ENCODE results near the gene AIG1. TPM values are rescaled to one million over a fixed set of nuclear protein-coding genes. Genes with fewer than 3 reads are reported as not detected.

The AIG1 gene
- total RNA-seq, 8 experiments from 2014 or later: 21.8 to 73.5 (median 29.5) TPM

- ATAC-seq (replicated peaks in 6 of 8): peak in 6 of 8 experiments; percentile 46 to 100 (median 99)
- WGBS, 10 experiments: 0 to 92% (median 57%) methylated on average over 1 to 2 of the region's 2 CpGs; no CpG with 5 or more reads in 3 of the 10 experiments
Observed at GRCh38 chr6:143205991-143206390, 145.3 kb downstream of the AIG1 start.

GRCh38 chr6:143206550-143206949 is 145.9 kb downstream of the AIG1 start:
- ATAC-seq (replicated peaks in 6 of 8): no peak
- Histone ChIP-seq H3K4me1 (replicated peaks in 1 of 2) (peaks cover 11 to 14% of the 10 kb centered on the region in 2 donors), H3K27ac (no peak overlapping the region), H3K4me3 (no peak overlapping the region)
- in situ Hi-C loops (cut with MboI; ENCODE audit: low pct_unique_long_range_greater_than_20kb in 2 of 9, low sequenced_read_pairs in 9 of 9, unreplicated experiment in 9 of 9): no loop called here
- WGBS, 10 experiments: 50 to 100% (median 100%) methylated on average over 1 of the region's 1 CpG; no CpG with 5 or more reads in 3 of the 10 experiments

More at GRCh38 chr6:143205991-143206390, 145.3 kb downstream of the AIG1 start:
- Histone ChIP-seq H3K4me3 (no peak overlapping the region), H3K4me1 (replicated peaks in 1 of 2) (peaks cover 11 to 14% of the 10 kb centered on the region in 2 donors), H3K27ac (no peak overlapping the region)
- in situ Hi-C loops (cut with MboI; ENCODE audit: low pct_unique_long_range_greater_than_20kb in 2 of 9, low sequenced_read_pairs in 9 of 9, unreplicated experiment in 9 of 9): no loop called here

DNA sequence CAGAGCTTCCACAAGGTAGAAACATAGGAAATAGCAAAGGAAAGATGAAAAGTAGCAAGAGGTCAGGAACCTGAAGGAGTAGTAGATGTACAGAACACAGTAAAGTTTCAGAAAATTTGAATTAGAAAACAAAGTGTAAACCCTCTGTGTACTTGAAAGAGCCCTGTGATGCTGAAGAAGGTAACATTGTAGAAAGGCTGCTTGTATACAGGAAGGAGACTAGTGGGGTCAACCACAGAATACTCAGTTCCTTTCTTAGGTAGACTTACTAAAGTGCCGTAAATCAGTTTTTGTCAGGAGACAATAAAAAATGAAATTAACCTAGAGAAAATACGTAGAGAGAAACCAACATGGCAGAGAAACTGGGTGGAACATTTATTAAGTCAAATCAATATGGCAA is 149.7 kb downstream of the AIG1 start:
- Histone ChIP-seq H3K4me3 (no peak overlapping the region), H3K4me1 (replicated peaks in 1 of 2) (peaks cover 11 to 12% of the 10 kb centered on the region in 2 donors), H3K27ac (no peak overlapping the region)
- in situ Hi-C loops (cut with MboI; ENCODE audit: low pct_unique_long_range_greater_than_20kb in 2 of 9, low sequenced_read_pairs in 9 of 9, unreplicated experiment in 9 of 9): no loop called here
- 80 to 100% (median 100%) methylated on average over 1 to 2 of the region's 2 CpGs; no CpG with 5 or more reads in 1 of the 10 experiments for WGBS, 10 experiments
- ATAC-seq (replicated peaks in 6 of 8): no peak

DNA sequence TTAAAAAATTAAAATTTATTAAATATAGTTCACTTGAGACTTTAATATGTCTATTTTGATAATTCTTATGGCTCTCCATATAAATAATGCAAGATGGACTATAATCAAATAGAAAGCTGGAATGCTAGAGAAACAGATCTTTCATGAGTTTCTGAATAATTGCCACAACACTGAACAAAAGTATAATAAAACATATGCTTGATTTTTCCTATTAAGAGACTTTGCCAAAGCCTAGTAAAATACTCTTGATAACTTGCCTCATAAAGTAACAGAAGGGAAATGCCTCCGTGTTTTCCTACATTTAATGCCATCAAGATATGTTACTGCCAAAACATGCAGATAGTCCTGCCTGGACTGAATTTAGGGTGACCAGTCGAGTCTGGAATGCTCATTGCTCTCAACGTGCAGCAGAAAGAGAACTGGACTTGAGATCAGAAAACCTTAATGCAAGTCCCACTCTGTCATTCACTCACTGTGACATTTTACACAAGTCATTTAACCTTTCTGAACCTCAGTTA is 153.2 kb downstream of the AIG1 start:
- in situ Hi-C loops (cut with MboI; ENCODE audit: low pct_unique_long_range_greater_than_20kb in 2 of 9, low sequenced_read_pairs in 9 of 9, unreplicated experiment in 9 of 9): no loop called here
- no peak overlapping the region for H3K27ac ChIP-seq
- no peak overlapping the region for H3K4me3 ChIP-seq
- no peaks in the 10 kb centered on the region for H3K4me1 ChIP-seq (replicated peaks in 1 of 2)
- no peak for ATAC-seq (replicated peaks in 6 of 8)
- 18 to 94% (median 33%) methylated on average over 1 to 3 of the region's 3 CpGs; no CpG with 5 or more reads in 3 of the 10 experiments for whole genome bisulfite sequencing, 10 experiments

DNA sequence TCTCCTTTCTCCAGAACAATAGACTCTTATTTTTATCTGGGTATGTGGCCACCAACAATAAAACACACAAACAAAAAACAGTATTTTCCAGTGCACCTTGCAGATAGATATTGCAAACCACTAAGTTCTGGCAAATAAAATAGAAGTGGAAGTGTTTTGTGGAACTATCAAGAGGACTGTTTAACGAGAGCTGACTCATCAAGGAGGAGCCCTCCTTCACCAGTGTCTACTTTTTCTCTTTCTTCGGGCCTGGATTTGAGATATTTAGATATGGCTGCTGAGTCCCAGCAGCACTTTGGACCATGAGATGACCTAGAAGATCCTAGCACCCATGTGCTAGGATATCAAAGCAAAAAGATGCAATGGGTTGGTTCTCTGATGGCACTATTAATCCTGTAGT is 154.7 kb downstream of the AIG1 start:
- in situ Hi-C loops (cut with MboI; ENCODE audit: low pct_unique_long_range_greater_than_20kb in 2 of 9, low sequenced_read_pairs in 9 of 9, unreplicated experiment in 9 of 9): no loop called here
- 17 to 100% (median 83%) methylated on average over 1 to 2 of the region's 2 CpGs; no CpG with 5 or more reads in 2 of the 10 experiments for WGBS, 10 experiments
- Histone ChIP-seq H3K4me1 (replicated peaks in 1 of 2) (no peaks in the 10 kb centered on the region), H3K4me3 (no peak overlapping the region), H3K27ac (no peak overlapping the region)
- ATAC-seq (replicated peaks in 6 of 8): peak in 2 of 8 experiments; percentile 23 to 31

DNA sequence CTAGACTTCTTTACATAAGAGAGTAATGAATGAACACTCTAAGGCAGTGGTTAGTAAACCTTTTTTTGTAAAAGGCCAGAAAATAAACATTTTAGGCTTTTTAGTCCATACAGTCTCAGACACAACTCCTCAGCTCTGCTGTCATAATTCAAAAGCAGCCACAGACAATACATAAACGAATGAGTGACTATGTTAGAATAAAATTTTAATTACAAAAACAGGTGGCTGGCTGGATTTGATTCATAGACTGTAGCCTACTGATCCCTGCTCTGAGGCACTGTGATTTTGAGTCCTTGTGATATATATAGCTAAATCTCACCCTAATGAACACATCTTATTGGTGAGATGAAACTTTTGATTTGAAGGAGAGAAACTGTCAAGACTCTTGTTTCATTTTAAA is 155.1 kb downstream of the AIG1 start:
- 0 to 83% (median 35%) methylated on average over 1 of the region's 1 CpG; no CpG with 5 or more reads in 2 of the 10 experiments for WGBS, 10 experiments
- H3K4me3 ChIP-seq: no peak overlapping the region
- H3K27ac ChIP-seq: no peak overlapping the region
- no peak for ATAC-seq (replicated peaks in 6 of 8)
- no peaks in the 10 kb centered on the region for H3K4me1 ChIP-seq (replicated peaks in 1 of 2)
- in situ Hi-C loops (cut with MboI; ENCODE audit: low pct_unique_long_range_greater_than_20kb in 2 of 9, low sequenced_read_pairs in 9 of 9, unreplicated experiment in 9 of 9): no loop called here

GRCh38 chr6:143218233-143218632 is 157.5 kb downstream of the AIG1 start:
- no peak overlapping the region for H3K27ac ChIP-seq
- H3K4me1 ChIP-seq (replicated peaks in 1 of 2): no peaks in the 10 kb centered on the region
- WGBS, 10 experiments: 68 to 100% (median 88%) methylated on average over 2 to 5 of the region's 5 CpGs; no CpG with 5 or more reads in 1 of the 10 experiments
- in situ Hi-C loops (cut with MboI; ENCODE audit: low pct_unique_long_range_greater_than_20kb in 2 of 9, low sequenced_read_pairs in 9 of 9, unreplicated experiment in 9 of 9): no loop called here
- no peak overlapping the region for H3K4me3 ChIP-seq
- no peak for ATAC-seq (replicated peaks in 6 of 8)

GRCh38 chr6:143221698-143222097 is 161.0 kb downstream of the AIG1 start:
- Histone ChIP-seq H3K4me1 (replicated peaks in 1 of 2) (peaks cover 0 to 2% of the 10 kb centered on the region in 2 donors), H3K4me3 (no peak overlapping the region), H3K27ac (no peak overlapping the region)
- WGBS, 10 experiments: 64 to 100% (median 83%) methylated on average over 1 to 5 of the region's 5 CpGs; no CpG with 5 or more reads in 1 of the 10 experiments
- no peak for ATAC-seq (replicated peaks in 6 of 8)
- in situ Hi-C loops (cut with MboI; ENCODE audit: low pct_unique_long_range_greater_than_20kb in 2 of 9, low sequenced_read_pairs in 9 of 9, unreplicated experiment in 9 of 9): no loop called here

DNA sequence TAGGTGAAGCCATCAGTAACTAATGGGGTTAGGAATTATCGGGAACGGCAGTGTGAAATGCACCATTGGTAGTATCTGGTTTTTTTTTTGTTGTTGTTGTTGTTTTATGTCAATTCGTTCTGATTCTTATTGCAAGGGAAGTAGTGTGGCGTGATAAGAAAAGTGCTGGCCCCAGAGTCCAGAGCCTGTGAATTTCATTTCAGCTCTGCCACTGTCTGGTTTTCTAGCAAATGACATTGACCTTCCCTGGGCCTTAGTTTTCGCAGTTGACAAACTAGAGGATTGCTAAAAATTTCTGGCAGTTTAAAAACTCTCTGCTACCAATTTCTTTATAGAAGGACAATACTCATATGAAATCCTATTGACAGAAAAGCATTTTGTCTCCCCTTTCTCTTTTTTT is 161.6 kb downstream of the AIG1 start:
- H3K27ac ChIP-seq: no peak overlapping the region
- 44 to 100% (median 83%) methylated on average over 1 to 5 of the region's 5 CpGs for WGBS, 10 experiments
- peaks cover 0 to 2% of the 10 kb centered on the region in 2 donors for H3K4me1 ChIP-seq (replicated peaks in 1 of 2)
- no peak for ATAC-seq (replicated peaks in 6 of 8)
- H3K4me3 ChIP-seq: no peak overlapping the region
- in situ Hi-C loops (cut with MboI; ENCODE audit: low pct_unique_long_range_greater_than_20kb in 2 of 9, low sequenced_read_pairs in 9 of 9, unreplicated experiment in 9 of 9): no loop called here

GRCh38 chr6:143222801-143223231 is 162.1 kb downstream of the AIG1 start:
- ATAC-seq (replicated peaks in 6 of 8): no peak
- no peak overlapping the region for H3K4me3 ChIP-seq
- WGBS, 10 experiments: 9 to 100% (median 60%) methylated on average over 1 to 2 of the region's 2 CpGs; no CpG with 5 or more reads in 1 of the 10 experiments
- peaks cover 0 to 2% of the 10 kb centered on the region in 2 donors for H3K4me1 ChIP-seq (replicated peaks in 1 of 2)
- H3K27ac ChIP-seq: no peak overlapping the region
- in situ Hi-C loops (cut with MboI; ENCODE audit: low pct_unique_long_range_greater_than_20kb in 2 of 9, low sequenced_read_pairs in 9 of 9, unreplicated experiment in 9 of 9): no loop called here

DNA sequence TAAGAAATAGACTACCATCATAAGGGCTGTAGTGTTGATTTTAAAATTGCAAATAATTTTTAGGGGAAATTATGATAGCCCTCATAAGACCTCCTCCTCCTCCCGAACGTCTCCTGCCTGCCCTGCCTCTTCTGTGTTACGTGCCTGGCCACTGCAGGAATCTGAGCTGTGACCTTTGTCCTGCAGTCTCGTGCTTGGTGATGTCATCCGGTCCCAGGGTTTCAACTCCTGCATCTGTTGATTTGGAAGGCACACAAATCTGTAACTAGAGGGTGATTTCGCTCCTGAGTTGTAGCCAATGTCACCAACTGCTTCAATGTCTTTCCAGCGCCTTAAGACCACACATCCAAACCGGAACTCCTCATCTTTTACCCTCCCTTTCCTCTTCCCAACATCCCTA is 163.2 kb downstream of the AIG1 start:
- no peak overlapping the region for H3K27ac ChIP-seq
- ATAC-seq (replicated peaks in 6 of 8): peak in 5 of 8 experiments; percentile 81 to 99 (median 83)
- in situ Hi-C loops (cut with MboI; ENCODE audit: low pct_unique_long_range_greater_than_20kb in 2 of 9, low sequenced_read_pairs in 9 of 9, unreplicated experiment in 9 of 9): no loop called here
- WGBS, 10 experiments: 68 to 100% (median 80%) methylated on average over 1 to 8 of the region's 8 CpGs; no CpG with 5 or more reads in 1 of the 10 experiments
- peaks cover 0 to 2% of the 10 kb centered on the region in 2 donors for H3K4me1 ChIP-seq (replicated peaks in 1 of 2)
- H3K4me3 ChIP-seq: no peak overlapping the region

- in situ Hi-C loops (cut with MboI; ENCODE audit: low pct_unique_long_range_greater_than_20kb in 2 of 9, low sequenced_read_pairs in 9 of 9, unreplicated experiment in 9 of 9): no loop called here
- Histone ChIP-seq H3K4me1 (replicated peaks in 1 of 2) (peaks cover 0 to 2% of the 10 kb centered on the region in 2 donors), H3K27ac (no peak overlapping the region), H3K4me3 (no peak overlapping the region)
- ATAC-seq (replicated peaks in 6 of 8): no peak
- WGBS, 10 experiments: 72 to 100% (median 94%) methylated on average over 2 to 3 of the region's 3 CpGs; no CpG with 5 or more reads in 2 of the 10 experiments
Observed at GRCh38 chr6:143224516-143224915, 163.8 kb downstream of the AIG1 start.

DNA sequence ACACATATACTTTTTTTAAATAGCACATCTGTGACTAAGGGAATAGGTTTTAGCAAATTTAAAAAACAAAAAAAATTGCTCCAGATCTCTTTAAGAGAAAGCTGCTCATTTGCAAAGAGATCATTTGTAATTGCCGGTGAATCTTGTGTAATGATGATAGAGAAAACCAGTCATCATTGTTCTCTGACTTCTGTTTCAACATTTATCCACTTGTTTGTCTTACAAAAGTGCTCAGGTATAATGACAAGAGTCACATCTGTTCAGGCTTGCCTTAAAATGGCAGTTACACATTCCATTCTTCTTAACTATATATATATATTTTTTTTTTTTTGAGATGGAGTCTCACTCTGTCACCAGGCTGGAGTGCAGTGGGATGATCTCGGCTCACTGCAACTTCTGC is 165.2 kb downstream of the AIG1 start:
- Histone ChIP-seq H3K4me1 (replicated peaks in 1 of 2) (peaks cover 0 to 2% of the 10 kb centered on the region in 2 donors), H3K27ac (no peak overlapping the region), H3K4me3 (no peak overlapping the region)
- in situ Hi-C loops (cut with MboI; ENCODE audit: low pct_unique_long_range_greater_than_20kb in 2 of 9, low sequenced_read_pairs in 9 of 9, unreplicated experiment in 9 of 9): no loop called here
- no peak for ATAC-seq (replicated peaks in 6 of 8)
- 17 to 100% (median 71%) methylated on average over 1 to 2 of the region's 2 CpGs; no CpG with 5 or more reads in 1 of the 10 experiments for WGBS, 10 experiments

GRCh38 chr6:143227675-143228074 is 167.0 kb downstream of the AIG1 start:
- Histone ChIP-seq H3K4me1 (replicated peaks in 1 of 2) (peaks cover 0 to 2% of the 10 kb centered on the region in 2 donors), H3K27ac (no peak overlapping the region), H3K4me3 (no peak overlapping the region)
- no peak for ATAC-seq (replicated peaks in 6 of 8)
- WGBS, 10 experiments: 65 to 100% (median 89%) methylated on average over 1 to 3 of the region's 3 CpGs; no CpG with 5 or more reads in 4 of the 10 experiments
- in situ Hi-C loops (cut with MboI; ENCODE audit: low pct_unique_long_range_greater_than_20kb in 2 of 9, low sequenced_read_pairs in 9 of 9, unreplicated experiment in 9 of 9): no loop called here

Data from motor neuron (in vitro differentiated cells).